ENCODE data around the gene PLB1.
"Not testable (repeated sequence)": the region's sequence is repeated elsewhere in the genome, so short reads cannot be mapped to it uniquely, and the experiment has no call there.

The PLB1 gene

DNA sequence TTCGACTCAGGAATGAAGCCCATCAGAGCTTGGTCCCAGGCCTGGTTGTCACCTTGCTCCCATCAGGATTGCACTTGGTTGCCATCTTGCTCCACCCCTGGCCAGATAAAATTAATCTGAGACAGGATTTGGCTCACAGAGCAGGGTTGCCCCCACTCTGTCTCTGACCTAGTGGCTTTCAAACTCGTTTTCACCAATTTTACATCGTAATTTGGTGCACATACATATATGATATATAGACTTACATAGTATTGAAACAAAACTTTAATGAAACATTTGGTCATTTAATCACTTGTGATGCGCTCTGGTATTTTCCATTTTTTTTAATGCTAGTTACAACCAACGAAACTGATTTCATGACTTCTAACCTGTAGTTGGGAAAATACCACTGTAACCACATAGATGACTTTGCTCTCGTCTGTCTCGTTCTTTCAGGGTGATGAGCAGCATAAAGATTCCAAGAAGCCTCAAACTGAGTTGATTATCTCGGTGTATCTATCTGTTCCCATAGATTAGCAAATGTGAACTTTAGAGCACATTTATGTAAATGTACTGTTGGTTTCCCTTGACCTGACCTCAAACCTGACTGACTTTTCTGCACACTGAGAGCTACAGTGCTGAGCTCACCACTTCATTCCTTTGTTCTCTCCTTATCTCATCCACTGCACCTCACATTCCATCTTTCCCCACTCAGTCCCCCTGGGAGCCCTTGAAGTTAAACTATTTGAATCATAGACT is 30.5 kb upstream of the PLB1 start:
- Histone ChIP-seq H3K4me3 (ENCODE audit: low read depth in 1 of 5, low read length in 5 of 5) (no peak overlapping the region), H3K4me1 (ENCODE audit: control insufficient read depth in 5 of 5, insufficient read depth in 5 of 5, low read length in 5 of 5) (peaks cover 0 to 13% (median 3%) of the 10 kb centered on the region in 5 donors), H3K27me3 (ENCODE audit: control insufficient read depth in 5 of 5, insufficient read depth in 4 of 5, low read length in 5 of 5) (no peaks in the 10 kb centered on the region), H3K36me3 (ENCODE audit: control insufficient read depth in 5 of 5, insufficient read depth in 5 of 5, low read length in 5 of 5) (no peaks in the 10 kb centered on the region), H3K9ac (ENCODE audit: low read length in 5 of 5) (no peak overlapping the region), H3K9me3 (ENCODE audit: control insufficient read depth in 5 of 5, low read length in 5 of 5) (peaks cover 0 to 10% (median 2%) of the 10 kb centered on the region in 5 donors), H3K27ac (ENCODE audit: low read depth, low read length) (no peak overlapping the region)

GRCh38 chr2:28469304-28469703 is 26.6 kb upstream of the PLB1 start:
- Histone ChIP-seq H3K27ac (ENCODE audit: low read depth, low read length) (no peak overlapping the region), H3K4me3 (ENCODE audit: low read depth in 1 of 5, low read length in 5 of 5) (no peak overlapping the region), H3K36me3 (ENCODE audit: control insufficient read depth in 5 of 5, insufficient read depth in 5 of 5, low read length in 5 of 5) (no peaks in the 10 kb centered on the region), H3K9me3 (ENCODE audit: control insufficient read depth in 5 of 5, low read length in 5 of 5) (no peaks in the 10 kb centered on the region), H3K27me3 (ENCODE audit: control insufficient read depth in 5 of 5, insufficient read depth in 4 of 5, low read length in 5 of 5) (peaks cover 0 to 4% (median 0%) of the 10 kb centered on the region in 5 donors), H3K4me1 (ENCODE audit: control insufficient read depth in 5 of 5, insufficient read depth in 5 of 5, low read length in 5 of 5) (peaks cover 0 to 9% (median 4%) of the 10 kb centered on the region in 5 donors), H3K9ac (ENCODE audit: low read length in 5 of 5) (no peak overlapping the region)

- Histone ChIP-seq H3K4me1 (ENCODE audit: control insufficient read depth in 5 of 5, insufficient read depth in 5 of 5, low read length in 5 of 5) (peaks cover 0 to 9% (median 4%) of the 10 kb centered on the region in 5 donors), H3K4me3 (ENCODE audit: low read depth in 1 of 5, low read length in 5 of 5) (no peak overlapping the region), H3K9ac (ENCODE audit: low read length in 5 of 5) (no peak overlapping the region), H3K27me3 (ENCODE audit: control insufficient read depth in 5 of 5, insufficient read depth in 4 of 5, low read length in 5 of 5) (peaks cover 0 to 4% (median 0%) of the 10 kb centered on the region in 5 donors), H3K27ac (ENCODE audit: low read depth, low read length) (no peak overlapping the region), H3K9me3 (ENCODE audit: control insufficient read depth in 5 of 5, low read length in 5 of 5) (no peaks in the 10 kb centered on the region), H3K36me3 (ENCODE audit: control insufficient read depth in 5 of 5, insufficient read depth in 5 of 5, low read length in 5 of 5) (no peaks in the 10 kb centered on the region)
These were observed 25.8 kb upstream of the PLB1 start for GRCh38 chr2:28469947-28470535.

DNA sequence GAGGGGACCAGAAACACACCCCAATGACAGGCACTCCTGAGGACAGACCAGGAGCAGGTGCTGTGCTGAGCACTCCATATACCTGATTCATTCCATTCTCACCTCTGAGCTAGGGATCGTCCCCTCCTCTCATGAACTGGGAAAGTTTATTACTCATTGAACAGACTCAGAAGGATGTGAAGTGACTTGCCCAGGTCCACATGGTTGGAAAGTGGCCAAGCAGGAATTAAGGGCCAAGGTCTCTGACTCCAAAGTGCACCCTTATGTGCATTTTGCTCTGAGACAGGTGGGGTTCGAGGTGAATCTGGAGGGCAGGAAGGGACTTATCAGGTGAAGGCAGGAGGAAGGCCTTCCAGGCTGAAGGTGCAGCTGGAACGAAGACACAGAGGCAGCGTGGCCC is 25.1 kb upstream of the PLB1 start:
- Histone ChIP-seq H3K36me3 (ENCODE audit: control insufficient read depth in 5 of 5, insufficient read depth in 5 of 5, low read length in 5 of 5) (no peaks in the 10 kb centered on the region), H3K27ac (ENCODE audit: low read depth, low read length) (no peak overlapping the region), H3K4me3 (ENCODE audit: low read depth in 1 of 5, low read length in 5 of 5) (no peak overlapping the region), H3K9ac (ENCODE audit: low read length in 5 of 5) (no peak overlapping the region), H3K27me3 (ENCODE audit: control insufficient read depth in 5 of 5, insufficient read depth in 4 of 5, low read length in 5 of 5) (peaks cover 0 to 4% (median 0%) of the 10 kb centered on the region in 5 donors), H3K4me1 (ENCODE audit: control insufficient read depth in 5 of 5, insufficient read depth in 5 of 5, low read length in 5 of 5) (peaks cover 0 to 9% (median 4%) of the 10 kb centered on the region in 5 donors), H3K9me3 (ENCODE audit: control insufficient read depth in 5 of 5, low read length in 5 of 5) (peaks cover 0 to 3% (median 0%) of the 10 kb centered on the region in 5 donors)

- peaks cover 0 to 4% (median 0%) of the 10 kb centered on the region in 5 donors for H3K27me3 ChIP-seq (ENCODE audit: control insufficient read depth in 5 of 5, insufficient read depth in 4 of 5, low read length in 5 of 5)
- no peak overlapping the region for H3K27ac ChIP-seq (ENCODE audit: low read depth, low read length)
- H3K9me3 ChIP-seq (ENCODE audit: control insufficient read depth in 5 of 5, low read length in 5 of 5): peaks cover 0 to 3% (median 0%) of the 10 kb centered on the region in 5 donors
- no peaks in the 10 kb centered on the region for H3K36me3 ChIP-seq (ENCODE audit: control insufficient read depth in 5 of 5, insufficient read depth in 5 of 5, low read length in 5 of 5)
- H3K4me3 ChIP-seq (ENCODE audit: low read depth in 1 of 5, low read length in 5 of 5): no peak overlapping the region
- H3K4me1 ChIP-seq (ENCODE audit: control insufficient read depth in 5 of 5, insufficient read depth in 5 of 5, low read length in 5 of 5): peaks cover 0 to 9% (median 4%) of the 10 kb centered on the region in 5 donors
- H3K9ac ChIP-seq (ENCODE audit: low read length in 5 of 5): no peak overlapping the region
These were observed 24.6 kb upstream of the PLB1 start for GRCh38 chr2:28471214-28471613.

GRCh38 chr2:28471701-28472236 is 24.1 kb upstream of the PLB1 start:
- Histone ChIP-seq H3K27me3 (ENCODE audit: control insufficient read depth in 5 of 5, insufficient read depth in 4 of 5, low read length in 5 of 5) (peaks cover 0 to 4% (median 0%) of the 10 kb centered on the region in 5 donors), H3K9ac (ENCODE audit: low read length in 5 of 5) (no peak overlapping the region), H3K4me1 (ENCODE audit: control insufficient read depth in 5 of 5, insufficient read depth in 5 of 5, low read length in 5 of 5) (peaks cover 0 to 9% (median 4%) of the 10 kb centered on the region in 5 donors), H3K4me3 (ENCODE audit: low read depth in 1 of 5, low read length in 5 of 5) (no peak overlapping the region), H3K36me3 (ENCODE audit: control insufficient read depth in 5 of 5, insufficient read depth in 5 of 5, low read length in 5 of 5) (no peaks in the 10 kb centered on the region), H3K9me3 (ENCODE audit: control insufficient read depth in 5 of 5, low read length in 5 of 5) (peaks cover 0 to 3% (median 0%) of the 10 kb centered on the region in 5 donors), H3K27ac (ENCODE audit: low read depth, low read length) (no peak overlapping the region)

- not testable (repeated sequence) for H3K4me3 ChIP-seq (ENCODE audit: low read depth in 1 of 5, low read length in 5 of 5); H3K9ac ChIP-seq (ENCODE audit: low read length in 5 of 5); H3K27me3 ChIP-seq (ENCODE audit: control insufficient read depth in 5 of 5, insufficient read depth in 4 of 5, low read length in 5 of 5); H3K27ac ChIP-seq (ENCODE audit: low read depth, low read length); H3K36me3 ChIP-seq (ENCODE audit: control insufficient read depth in 5 of 5, insufficient read depth in 5 of 5, low read length in 5 of 5); H3K9me3 ChIP-seq (ENCODE audit: control insufficient read depth in 5 of 5, low read length in 5 of 5); H3K4me1 ChIP-seq (ENCODE audit: control insufficient read depth in 5 of 5, insufficient read depth in 5 of 5, low read length in 5 of 5)
These were observed 23.2 kb upstream of the PLB1 start for GRCh38 chr2:28472641-28473040.

DNA sequence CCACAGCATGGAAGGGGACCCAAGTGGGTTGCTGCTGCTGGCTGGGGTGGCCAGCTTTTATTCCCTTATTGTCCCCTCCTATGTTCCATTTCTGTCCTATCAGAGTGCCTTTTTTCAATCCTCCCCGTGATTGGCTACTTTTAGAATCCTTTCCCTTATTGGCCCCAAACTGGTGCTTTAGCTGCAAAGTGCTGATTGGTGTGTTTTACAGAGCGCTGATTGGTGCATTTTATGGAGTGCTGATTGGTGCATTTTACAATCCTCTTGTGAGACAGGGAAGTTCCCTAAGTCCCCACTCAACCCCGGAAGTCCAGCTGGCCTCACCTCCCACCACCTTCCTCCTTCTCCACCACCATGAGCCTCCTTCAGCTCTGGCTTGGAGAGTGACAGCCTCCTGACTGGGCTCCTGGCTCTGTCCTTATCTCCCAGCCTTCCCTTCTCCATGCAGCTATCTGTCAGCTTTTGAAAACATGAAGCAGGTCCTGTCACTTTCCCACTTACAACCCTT is 20.7 kb upstream of the PLB1 start:
- Histone ChIP-seq H3K9ac (ENCODE audit: low read length in 5 of 5) (no peak overlapping the region), H3K4me1 (ENCODE audit: control insufficient read depth in 5 of 5, insufficient read depth in 5 of 5, low read length in 5 of 5) (peaks cover 0 to 2% (median 2%) of the 10 kb centered on the region in 5 donors), H3K27ac (ENCODE audit: low read depth, low read length) (no peak overlapping the region), H3K36me3 (ENCODE audit: control insufficient read depth in 5 of 5, insufficient read depth in 5 of 5, low read length in 5 of 5) (no peaks in the 10 kb centered on the region), H3K27me3 (ENCODE audit: control insufficient read depth in 5 of 5, insufficient read depth in 4 of 5, low read length in 5 of 5) (peaks cover 0 to 4% (median 0%) of the 10 kb centered on the region in 5 donors), H3K9me3 (ENCODE audit: control insufficient read depth in 5 of 5, low read length in 5 of 5) (peaks cover 0 to 3% (median 0%) of the 10 kb centered on the region in 5 donors), H3K4me3 (ENCODE audit: low read depth in 1 of 5, low read length in 5 of 5) (no peak overlapping the region)

DNA sequence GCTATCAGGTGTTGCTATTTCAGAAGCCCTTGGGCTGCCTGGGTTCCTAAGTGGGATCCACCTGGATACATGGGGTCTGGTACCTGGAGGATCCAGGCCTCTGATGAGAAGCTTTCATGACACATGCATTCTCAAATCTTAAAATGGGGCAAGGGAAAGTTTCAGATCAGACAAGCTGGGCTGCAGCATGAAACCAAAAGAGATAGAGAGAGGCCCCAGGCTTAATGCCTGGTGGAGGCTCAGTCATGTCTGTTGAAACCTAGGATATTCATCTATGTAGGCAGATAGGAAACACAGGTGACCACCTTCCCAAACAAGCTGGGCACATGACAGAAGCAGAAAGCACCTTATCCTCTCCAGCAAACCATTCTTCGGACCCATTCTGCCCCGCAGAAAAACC is 18.8 kb upstream of the PLB1 start:
- no peak overlapping the region for H3K27ac ChIP-seq (ENCODE audit: low read depth, low read length)

GRCh38 chr2:28477645-28478044 is 18.2 kb upstream of the PLB1 start:
- H3K4me3 ChIP-seq (ENCODE audit: low read depth in 1 of 5, low read length in 5 of 5): no peak overlapping the region
- H3K4me1 ChIP-seq (ENCODE audit: control insufficient read depth in 5 of 5, insufficient read depth in 5 of 5, low read length in 5 of 5): no peaks in the 10 kb centered on the region
- H3K9me3 ChIP-seq (ENCODE audit: control insufficient read depth in 5 of 5, low read length in 5 of 5): peaks cover 0 to 3% (median 0%) of the 10 kb centered on the region in 5 donors
- no peak overlapping the region for H3K27ac ChIP-seq (ENCODE audit: low read depth, low read length)
- no peak overlapping the region for H3K9ac ChIP-seq (ENCODE audit: low read length in 5 of 5)
- H3K36me3 ChIP-seq (ENCODE audit: control insufficient read depth in 5 of 5, insufficient read depth in 5 of 5, low read length in 5 of 5): no peaks in the 10 kb centered on the region
- H3K27me3 ChIP-seq (ENCODE audit: control insufficient read depth in 5 of 5, insufficient read depth in 4 of 5, low read length in 5 of 5): no peaks in the 10 kb centered on the region

More for the DNA sequence above, 18.8 kb upstream of the PLB1 start:
- H3K4me3 ChIP-seq (ENCODE audit: low read depth in 1 of 5, low read length in 5 of 5): no peak overlapping the region
- H3K36me3 ChIP-seq (ENCODE audit: control insufficient read depth in 5 of 5, insufficient read depth in 5 of 5, low read length in 5 of 5): no peaks in the 10 kb centered on the region
- no peaks in the 10 kb centered on the region for H3K4me1 ChIP-seq (ENCODE audit: control insufficient read depth in 5 of 5, insufficient read depth in 5 of 5, low read length in 5 of 5)
- H3K9me3 ChIP-seq (ENCODE audit: control insufficient read depth in 5 of 5, low read length in 5 of 5): peaks cover 0 to 3% (median 0%) of the 10 kb centered on the region in 5 donors
- no peak overlapping the region for H3K9ac ChIP-seq (ENCODE audit: low read length in 5 of 5)
- peaks cover 0 to under 1% (median 0%) of the 10 kb centered on the region in 5 donors for H3K27me3 ChIP-seq (ENCODE audit: control insufficient read depth in 5 of 5, insufficient read depth in 4 of 5, low read length in 5 of 5)

All from subcutaneous abdominal adipose tissue (tissue), 5 donors.